Measurements from ENCODE around the gene DCUN1D3. TPM values are rescaled to one million over a fixed set of nuclear protein-coding genes. Genes with fewer than 3 reads are reported as not detected.
A peak's percentile ranks its signal among the peaks of the same experiment; 100 is the strongest.
"Not testable (repeated sequence)": the region's sequence is repeated elsewhere in the genome, so short reads cannot be mapped to it uniquely, and the experiment has no call there.

The DCUN1D3 gene
- total RNA-seq, 4 donors from 2014 or later, result 14.7 to 38.0 (median 21.5) TPM

- no peaks in the 10 kb centered on the region for H3K4me1 ChIP-seq
- intact Hi-C loops (cut with DNase I; ENCODE audit: low total_unique reads), result no loop called here
Observed at GRCh38 chr16:20938426-20938825, 38.3 kb upstream of the DCUN1D3 start.

GRCh38 chr16:20937736-20938135, 37.6 kb upstream of the DCUN1D3 start:
- no peaks in the 10 kb centered on the region for H3K9me3 ChIP-seq
- H3K4me1 ChIP-seq, result no peaks in the 10 kb centered on the region
- no peaks in the 10 kb centered on the region for H3K27me3 ChIP-seq
- TF ChIP-seq, protein P1, sequence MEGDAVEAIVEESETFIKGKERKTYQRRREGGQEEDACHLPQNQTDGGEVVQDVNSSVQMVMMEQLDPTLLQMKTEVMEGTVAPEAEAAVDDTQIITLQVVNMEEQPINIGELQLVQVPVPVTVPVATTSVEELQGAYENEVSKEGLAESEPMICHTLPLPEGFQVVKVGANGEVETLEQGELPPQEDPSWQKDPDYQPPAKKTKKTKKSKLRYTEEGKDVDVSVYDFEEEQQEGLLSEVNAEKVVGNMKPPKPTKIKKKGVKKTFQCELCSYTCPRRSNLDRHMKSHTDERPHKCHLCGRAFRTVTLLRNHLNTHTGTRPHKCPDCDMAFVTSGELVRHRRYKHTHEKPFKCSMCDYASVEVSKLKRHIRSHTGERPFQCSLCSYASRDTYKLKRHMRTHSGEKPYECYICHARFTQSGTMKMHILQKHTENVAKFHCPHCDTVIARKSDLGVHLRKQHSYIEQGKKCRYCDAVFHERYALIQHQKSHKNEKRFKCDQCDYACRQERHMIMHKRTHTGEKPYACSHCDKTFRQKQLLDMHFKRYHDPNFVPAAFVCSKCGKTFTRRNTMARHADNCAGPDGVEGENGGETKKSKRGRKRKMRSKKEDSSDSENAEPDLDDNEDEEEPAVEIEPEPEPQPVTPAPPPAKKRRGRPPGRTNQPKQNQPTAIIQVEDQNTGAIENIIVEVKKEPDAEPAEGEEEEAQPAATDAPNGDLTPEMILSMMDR (IDR thresholded peaks at IDR 0.05), result no peak
- no peak for TF ChIP-seq POLR2A (IDR thresholded peaks at IDR 0.05)
- no peak overlapping the region for H3K27ac ChIP-seq
- intact Hi-C loops (cut with DNase I; ENCODE audit: low total_unique reads), result no loop called here
- no peak for DNase-seq
- no peak overlapping the region for H3K4me3 ChIP-seq
- no peaks in the 10 kb centered on the region for H3K36me3 ChIP-seq

More at GRCh38 chr16:20938426-20938825, 38.3 kb upstream of the DCUN1D3 start:
- Histone ChIP-seq H3K27me3 (no peaks in the 10 kb centered on the region), H3K27ac (no peak overlapping the region), H3K36me3 (no peaks in the 10 kb centered on the region), H3K4me3 (no peak overlapping the region), H3K9me3 (no peaks in the 10 kb centered on the region)
- TF ChIP-seq POLR2A (IDR thresholded peaks at IDR 0.05), result no peak
- TF ChIP-seq, protein P1 (IDR thresholded peaks at IDR 0.05), result no peak
- no peak for DNase-seq

DNA sequence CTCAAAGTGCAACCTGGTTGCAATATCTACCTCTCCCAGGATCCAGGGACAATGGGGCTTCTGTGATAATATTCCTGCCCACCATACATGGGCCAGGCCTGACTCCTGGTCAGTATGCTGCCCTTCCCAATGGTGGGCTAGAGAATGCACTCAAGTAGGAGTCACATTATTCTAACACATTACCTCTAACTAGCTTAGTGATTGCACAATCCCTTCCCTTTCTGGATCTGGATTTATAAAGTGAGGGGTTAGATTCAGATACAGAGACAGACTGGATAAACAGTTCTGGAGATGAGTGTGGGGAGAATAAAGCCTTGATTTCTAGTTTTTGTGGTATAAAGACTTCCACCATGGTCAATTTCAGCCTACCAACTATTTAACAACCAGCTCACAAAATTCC, 33.4 kb upstream of the DCUN1D3 start:
- no peak for DNase-seq
- intact Hi-C loops (cut with DNase I; ENCODE audit: low total_unique reads), result no loop called here
- TF ChIP-seq, protein P1 (IDR thresholded peaks at IDR 0.05), result no peak
- no peak for TF ChIP-seq POLR2A (IDR thresholded peaks at IDR 0.05)

GRCh38 chr16:20931066-20931600, 31.0 kb upstream of the DCUN1D3 start:
- Histone ChIP-seq H3K4me1 (peaks cover 0 to 5% of the 10 kb centered on the region in 2 donors), H3K9me3 (no peaks in the 10 kb centered on the region), H3K4me3 (no peak overlapping the region), H3K27ac (peak overlapping the region; percentile 15 to 78), H3K36me3 (no peaks in the 10 kb centered on the region), H3K27me3 (no peaks in the 10 kb centered on the region)
- DNase-seq, result no peak
- intact Hi-C loops (cut with DNase I; ENCODE audit: low total_unique reads), result no loop called here
- TF ChIP-seq, protein P1 (IDR thresholded peaks at IDR 0.05), result no peak
- TF ChIP-seq POLR2A (IDR thresholded peaks at IDR 0.05), result no peak

More for the DNA sequence above, 33.4 kb upstream of the DCUN1D3 start:
- no peaks in the 10 kb centered on the region for H3K9me3 ChIP-seq
- peaks cover 0 to 5% of the 10 kb centered on the region in 2 donors for H3K4me1 ChIP-seq
- no peak overlapping the region for H3K4me3 ChIP-seq
- no peak overlapping the region for H3K27ac ChIP-seq
- no peaks in the 10 kb centered on the region for H3K27me3 ChIP-seq
- no peaks in the 10 kb centered on the region for H3K36me3 ChIP-seq

DNA sequence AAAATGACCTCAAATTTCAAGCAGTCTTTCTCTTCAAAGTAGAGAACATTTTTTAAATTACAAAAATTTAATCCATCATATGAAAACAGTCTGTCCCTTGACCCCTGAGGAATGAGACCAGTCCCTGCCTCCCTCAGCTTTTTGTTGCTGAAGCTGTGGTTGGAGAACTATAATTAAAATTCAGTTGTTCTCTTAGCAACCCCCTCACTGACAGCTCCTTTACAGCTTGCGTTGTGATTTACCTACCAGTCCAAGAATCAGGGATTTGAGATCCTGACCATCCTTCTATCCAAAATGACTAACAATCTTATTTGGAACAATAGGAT, 30.2 kb upstream of the DCUN1D3 start:
- peak overlapping the region; percentile 15 to 78 for H3K27ac ChIP-seq
- intact Hi-C loops (cut with DNase I; ENCODE audit: low total_unique reads), result no loop called here
- peaks cover 0 to 5% of the 10 kb centered on the region in 2 donors for H3K4me1 ChIP-seq
- no peak overlapping the region for H3K4me3 ChIP-seq
- H3K9me3 ChIP-seq, result no peaks in the 10 kb centered on the region
- H3K27me3 ChIP-seq, result no peaks in the 10 kb centered on the region
- no peak for DNase-seq
- TF ChIP-seq, protein P1 (IDR thresholded peaks at IDR 0.05), result no peak
- TF ChIP-seq POLR2A (IDR thresholded peaks at IDR 0.05), result no peak
- no peaks in the 10 kb centered on the region for H3K36me3 ChIP-seq

DNA sequence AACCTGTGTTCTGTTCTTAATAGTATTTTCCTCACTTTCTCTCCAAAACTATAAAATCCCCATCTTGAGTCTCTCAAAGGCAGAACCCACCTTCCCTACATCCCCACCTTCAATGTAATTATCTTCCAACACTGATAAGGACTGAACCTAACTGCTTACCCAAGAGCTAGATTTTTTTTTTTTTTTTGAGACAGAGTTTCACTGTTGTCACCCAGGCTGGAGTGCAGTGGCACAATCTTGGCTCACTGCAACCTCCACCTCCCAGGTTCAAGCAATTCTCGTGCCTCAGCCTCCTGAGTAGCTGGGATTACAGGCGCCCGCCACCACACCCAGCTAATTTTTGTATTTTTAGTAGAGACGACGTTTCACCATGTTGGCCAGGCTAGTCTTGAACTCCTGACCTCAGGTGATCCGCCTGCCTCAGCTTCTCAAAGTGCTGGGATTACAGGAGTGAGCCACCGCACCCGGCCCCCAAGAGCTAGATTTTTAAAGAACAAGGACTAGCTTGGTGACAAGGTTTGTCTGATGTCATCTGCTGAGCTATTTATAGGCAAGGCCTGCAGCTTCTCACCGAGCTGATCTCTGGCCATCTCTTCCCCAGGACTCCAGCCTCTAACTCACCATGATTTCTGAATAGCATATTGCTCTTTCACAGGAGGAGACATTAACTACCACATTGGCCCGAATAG, 29.7 kb upstream of the DCUN1D3 start:
- intact Hi-C loops (cut with DNase I; ENCODE audit: low total_unique reads); H3K4me1 ChIP-seq; H3K36me3 ChIP-seq; H3K9me3 ChIP-seq; H3K4me3 ChIP-seq; H3K27me3 ChIP-seq: not testable (repeated sequence)
- peak; percentile 33 to 37 for DNase-seq
- peak overlapping the region; percentile 60 to 78 for H3K27ac ChIP-seq

Measured in uterus (tissue), 4 donors.